Thoracic aorta (tissue), 2 donors: ENCODE results near the gene PDC. TPM values are rescaled to one million over a fixed set of nuclear protein-coding genes. Genes with fewer than 3 reads are reported as not detected.

ENCODE experiments used
- ATAC-seq: fragments of 150-250 bp; one replicate; pipeline ENCODE4 v1.8.0; 2017; ENCODE audit warnings: low read depth; ENCODE audit not compliant: insufficient number of reproducible peaks, low FRiP score
- DNase-seq: peaks from one replicate; pipeline ENCODE4 v3.0.0-alpha.2; 2020; ENCODE audit warnings: low spot score
- H3K27ac ChIP-seq, 2 donors: fragments of 200-600 bp; sonication (generic); 1 replicate in 1 of 2; 2 replicates in 1 of 2; pipeline ENCODE4 v1.5.1; 2016; ENCODE audit warnings: mild to moderate bottlenecking in 2 of 2, moderate library complexity in 2 of 2
- H3K27me3 ChIP-seq: fragments of 200-600 bp; sonication (generic); replicated peaks from 2 replicates; pipeline ENCODE4 v1.6.0; 2016; ENCODE audit warnings: mild to moderate bottlenecking; ENCODE audit not compliant: insufficient read depth
- H3K36me3 ChIP-seq: fragments of 200-600 bp; sonication (generic); one replicate; pipeline ENCODE4 v1.5.1; 2016
- H3K4me1 ChIP-seq, 2 donors: fragments of 200-600 bp; sonication (generic); 1 replicate in 1 of 2; 2 replicates in 1 of 2; pipeline versions ENCODE4 v1.5.1 to v1.6.0; 2016; ENCODE audit warnings: low read depth in 2 of 2, mild to moderate bottlenecking in 1 of 2; ENCODE audit not compliant: control insufficient read depth in 1 of 2
- H3K4me3 ChIP-seq: fragments of 200-600 bp; sonication (generic); 2 replicates; pipeline ENCODE4 v1.5.1; 2016; ENCODE audit warnings: mild to moderate bottlenecking
- H3K9me3 ChIP-seq: fragments of 200-600 bp; sonication (generic); 2 replicates; pipeline ENCODE4 v1.5.1; 2016
- CTCF ChIP-seq: fragments of 200-600 bp; sonication (generic); IDR thresholded peaks from one replicate; pipeline ENCODE4 v1.5.1; 2019; ENCODE audit warnings: antibody characterized with exemption
- total RNA-seq, 2 donors: library from RNA; depleted of rRNA; stranded (reverse); fragments of >200 nt; gene quantifications; one replicate each; pipeline versions ENCODE4 v1.1.0 to v1.2.3, GENCODE V29; 2016

The PDC gene
- total RNA-seq, 2 donors from 2014 or later = not detected

- DNase-seq (no peak), ATAC-seq (peak; percentile 68)
- no peaks in the 10 kb centered on the region for H3K4me1 ChIP-seq
- H3K4me3 ChIP-seq = no peak overlapping the region
- peak; percentile 75 for TF ChIP-seq CTCF
- no peaks in the 10 kb centered on the region for H3K36me3 ChIP-seq
- no peaks in the 10 kb centered on the region for H3K9me3 ChIP-seq
- no peaks in the 10 kb centered on the region for H3K27me3 ChIP-seq
- H3K27ac ChIP-seq = no peak overlapping the region
These were observed 21.8 kb upstream of the PDC start for GRCh38 chr1:186482661-186483255.

GRCh38 chr1:186481303-186481888 lies 20.5 kb upstream of the PDC start:
- no peaks in the 10 kb centered on the region for H3K36me3 ChIP-seq
- no peak for TF ChIP-seq CTCF
- no peak overlapping the region for H3K4me3 ChIP-seq
- no peaks in the 10 kb centered on the region for H3K9me3 ChIP-seq
- ATAC-seq = no peak
- DNase-seq = no peak
- H3K4me1 ChIP-seq = no peaks in the 10 kb centered on the region
- H3K27ac ChIP-seq = no peak overlapping the region
- H3K27me3 ChIP-seq = no peaks in the 10 kb centered on the region

- H3K36me3 ChIP-seq = no peaks in the 10 kb centered on the region
- DNase-seq = no peak
- H3K27ac ChIP-seq = no peak overlapping the region
- no peaks in the 10 kb centered on the region for H3K4me1 ChIP-seq
- H3K9me3 ChIP-seq = no peaks in the 10 kb centered on the region
- no peak for ATAC-seq
- no peak overlapping the region for H3K4me3 ChIP-seq
- no peak for TF ChIP-seq CTCF
- H3K27me3 ChIP-seq = no peaks in the 10 kb centered on the region
These were observed 18.2 kb upstream of the PDC start for GRCh38 chr1:186479162-186479561.

- no peaks in the 10 kb centered on the region for H3K4me1 ChIP-seq
- H3K9me3 ChIP-seq = no peaks in the 10 kb centered on the region
- H3K4me3 ChIP-seq = no peak overlapping the region
- DNase-seq (no peak), ATAC-seq (no peak)
- no peaks in the 10 kb centered on the region for H3K27me3 ChIP-seq
- no peak overlapping the region for H3K27ac ChIP-seq
- H3K36me3 ChIP-seq = no peaks in the 10 kb centered on the region
- TF ChIP-seq CTCF = no peak
These were observed 15.5 kb upstream of the PDC start for GRCh38 chr1:186476264-186477040.

- no peaks in the 10 kb centered on the region for H3K9me3 ChIP-seq
- H3K27me3 ChIP-seq = no peaks in the 10 kb centered on the region
- DNase-seq (no peak), ATAC-seq (no peak)
- TF ChIP-seq CTCF = no peak
- H3K27ac ChIP-seq = no peak overlapping the region
- H3K4me3 ChIP-seq = no peak overlapping the region
- H3K4me1 ChIP-seq = no peaks in the 10 kb centered on the region
- H3K36me3 ChIP-seq = no peaks in the 10 kb centered on the region
These were observed 13.3 kb upstream of the PDC start for GRCh38 chr1:186474208-186474607.
